Sigmoid colon (tissue), 4 donors: ENCODE measurements around the gene FBXL13.

Experiments used
- EP300 ChIP-seq, 4 donors: sonication (generic); formaldehyde crosslinking; IDR thresholded peaks; one replicate each; pipeline ENCODE4 v1.6.1; 2017; ENCODE audit warnings: antibody characterized with exemption in 4 of 4
- POLR2A ChIP-seq, 2 donors: fragments of 450-650 bp; IDR thresholded peaks; one replicate each; pipeline ENCODE4 v1.6.1; 2016; ENCODE audit warnings: antibody characterized with exemption in 2 of 2, mild to moderate bottlenecking in 2 of 2, moderate library complexity in 2 of 2
- POLR2AphosphoS5 ChIP-seq, 4 donors: sonication (generic); formaldehyde crosslinking; IDR thresholded peaks; one replicate each; pipeline ENCODE4 v1.6.1; 2017; ENCODE audit warnings: antibody characterized with exemption in 4 of 4
- TF ChIP-seq, protein P1 (sequence below), 4 experiments: fragments of 450-650 bp in 3 of 4; fragments of 200-600 bp in 1 of 4; IDR thresholded peaks; one replicate each; pipeline ENCODE4 v1.5.1; 2016 to 2019; ENCODE audit warnings: antibody characterized with exemption in 4 of 4, mild to moderate bottlenecking in 3 of 4, moderate library complexity in 2 of 4

DNA sequence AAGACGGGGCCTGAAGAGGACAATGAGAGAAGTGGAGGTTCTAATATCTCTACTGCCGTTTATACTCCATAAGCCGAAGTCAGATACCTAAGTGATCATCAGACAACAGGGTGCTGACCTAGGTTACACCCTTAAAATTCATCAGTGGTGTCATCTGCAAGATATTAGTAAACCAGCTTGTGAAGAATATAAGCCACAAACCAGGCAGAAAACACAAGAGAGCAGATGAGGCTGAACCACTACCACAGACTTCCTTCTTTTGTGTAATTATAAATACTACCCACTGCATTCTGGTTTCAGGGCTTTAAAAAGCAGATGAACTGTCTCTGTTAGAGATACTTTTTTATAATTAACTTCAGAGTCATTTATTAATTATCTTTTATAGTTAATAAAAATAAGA, 230.7 kb downstream of the FBXL13 start:
- no peak for TF ChIP-seq EP300 (IDR thresholded peaks at IDR 0.05)
- TF ChIP-seq, protein P1, sequence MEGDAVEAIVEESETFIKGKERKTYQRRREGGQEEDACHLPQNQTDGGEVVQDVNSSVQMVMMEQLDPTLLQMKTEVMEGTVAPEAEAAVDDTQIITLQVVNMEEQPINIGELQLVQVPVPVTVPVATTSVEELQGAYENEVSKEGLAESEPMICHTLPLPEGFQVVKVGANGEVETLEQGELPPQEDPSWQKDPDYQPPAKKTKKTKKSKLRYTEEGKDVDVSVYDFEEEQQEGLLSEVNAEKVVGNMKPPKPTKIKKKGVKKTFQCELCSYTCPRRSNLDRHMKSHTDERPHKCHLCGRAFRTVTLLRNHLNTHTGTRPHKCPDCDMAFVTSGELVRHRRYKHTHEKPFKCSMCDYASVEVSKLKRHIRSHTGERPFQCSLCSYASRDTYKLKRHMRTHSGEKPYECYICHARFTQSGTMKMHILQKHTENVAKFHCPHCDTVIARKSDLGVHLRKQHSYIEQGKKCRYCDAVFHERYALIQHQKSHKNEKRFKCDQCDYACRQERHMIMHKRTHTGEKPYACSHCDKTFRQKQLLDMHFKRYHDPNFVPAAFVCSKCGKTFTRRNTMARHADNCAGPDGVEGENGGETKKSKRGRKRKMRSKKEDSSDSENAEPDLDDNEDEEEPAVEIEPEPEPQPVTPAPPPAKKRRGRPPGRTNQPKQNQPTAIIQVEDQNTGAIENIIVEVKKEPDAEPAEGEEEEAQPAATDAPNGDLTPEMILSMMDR (IDR thresholded peaks at IDR 0.05) = no peak
- no peak for TF ChIP-seq POLR2AphosphoS5 (IDR thresholded peaks at IDR 0.05)
- no peak for TF ChIP-seq POLR2A (IDR thresholded peaks at IDR 0.05)
